GM18868 (cell line): ENCODE data around the gene EEF2K.
"Not testable (repeated sequence)": the region's sequence is repeated elsewhere in the genome, so short reads cannot be mapped to it uniquely, and the experiment has no call there.

ENCODE experiments used
- ATAC-seq: cut with Tn5 transposase; IDR thresholded peaks from one replicate; pipeline ENCODE4 v1.9.1; 2021; ENCODE audit warnings: mild to moderate bottlenecking, moderate library complexity; ENCODE audit not compliant: unreplicated experiment

EEF2K gene

GRCh38 chr16:22206013-22206841 is at the start of gene EEF2K:
TSS of gene EEF2K (plus strand) at chr16:22206278. CDS start at chr16:22225730, 19,452 bp downstream.
- peak; percentile 74 for ATAC-seq

DNA sequence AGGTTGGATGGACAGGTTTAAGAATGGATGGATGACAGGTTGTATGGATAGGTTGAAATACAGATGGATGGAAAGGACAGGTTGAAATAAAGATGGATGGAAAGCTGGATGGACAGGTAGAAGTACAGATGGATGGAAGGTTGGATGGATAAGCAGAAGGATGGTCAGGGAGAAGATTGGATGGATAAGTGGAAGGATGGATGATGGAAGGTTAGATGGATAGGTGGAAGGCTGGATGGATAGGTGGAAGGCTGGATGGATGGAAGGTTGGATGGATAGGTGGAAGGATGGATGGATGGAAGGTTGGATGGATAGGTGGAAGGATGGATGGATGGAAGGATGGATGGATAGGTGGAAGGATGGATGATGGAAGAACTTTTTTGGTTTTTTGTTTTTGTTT is 44.7 kb upstream of the EEF2K start:
- no peak for ATAC-seq

DNA sequence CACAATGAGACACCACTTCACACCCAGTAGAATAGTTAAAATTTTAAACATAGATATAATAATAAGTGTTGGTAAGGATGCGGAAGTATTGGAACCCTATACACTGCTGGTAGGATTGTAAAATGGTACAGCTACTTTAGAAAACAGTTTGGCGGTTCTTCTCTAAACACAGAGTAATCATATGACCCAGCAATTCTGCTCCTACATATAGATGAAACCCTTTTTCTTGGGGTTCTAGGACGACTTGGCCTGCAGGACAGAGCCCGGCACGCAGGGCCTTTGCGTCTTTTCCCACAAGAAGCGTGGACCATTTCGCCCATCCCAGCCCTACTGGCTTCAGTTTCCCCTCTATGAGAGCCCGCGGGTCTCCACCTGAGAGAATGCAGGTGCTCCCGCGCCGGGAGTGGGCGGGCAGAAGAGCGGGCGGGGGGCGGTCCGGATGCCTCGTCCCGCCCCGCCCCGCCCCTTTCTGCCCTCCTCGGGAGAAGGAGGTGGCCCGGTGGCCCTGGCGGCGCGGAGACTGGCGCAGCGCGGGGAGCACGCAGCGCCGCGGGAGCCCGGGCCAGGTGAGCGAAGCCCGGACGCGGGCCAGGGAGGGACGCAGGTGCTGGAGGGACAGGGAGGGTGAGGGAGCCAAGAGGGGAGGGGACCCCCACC is 44.0 kb upstream of the EEF2K start, which contains the start of gene SDR42E2:
Gene SDR42E2 (plus strand): TSS at position 508 of the 657 bp plus-strand sequence. CDS start 3,077 bp downstream, outside the sequence.
- ATAC-seq = no peak

- no peak for ATAC-seq
Measured at GRCh38 chr16:22162656-22163009, 43.4 kb upstream of the EEF2K start.

GRCh38 chr16:22163806-22164205 is 42.3 kb upstream of the EEF2K start:
- ATAC-seq = no peak

DNA sequence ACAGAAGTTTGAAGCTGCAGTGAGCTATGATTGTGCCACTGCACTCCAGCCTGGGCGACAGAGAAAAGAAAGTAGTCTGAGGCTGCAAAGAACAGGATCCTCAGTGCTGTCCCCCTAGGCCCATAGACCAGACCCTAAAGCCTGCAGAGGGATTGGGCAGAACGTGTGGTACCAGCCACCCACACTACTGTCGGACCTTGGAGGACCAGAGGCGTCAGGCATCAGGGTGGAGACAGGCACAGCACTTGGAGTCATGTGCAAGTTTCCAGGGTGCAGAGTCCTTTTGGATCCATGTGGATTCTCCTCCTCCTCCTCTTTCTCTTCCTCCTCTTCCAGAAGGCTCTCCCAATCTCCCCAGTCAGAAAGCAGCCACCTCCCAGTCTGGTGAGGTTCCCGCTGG is 41.6 kb upstream of the EEF2K start:
- no peak for ATAC-seq

- no peak for ATAC-seq
Measured at GRCh38 chr16:22165508-22166285, 40.4 kb upstream of the EEF2K start.

DNA sequence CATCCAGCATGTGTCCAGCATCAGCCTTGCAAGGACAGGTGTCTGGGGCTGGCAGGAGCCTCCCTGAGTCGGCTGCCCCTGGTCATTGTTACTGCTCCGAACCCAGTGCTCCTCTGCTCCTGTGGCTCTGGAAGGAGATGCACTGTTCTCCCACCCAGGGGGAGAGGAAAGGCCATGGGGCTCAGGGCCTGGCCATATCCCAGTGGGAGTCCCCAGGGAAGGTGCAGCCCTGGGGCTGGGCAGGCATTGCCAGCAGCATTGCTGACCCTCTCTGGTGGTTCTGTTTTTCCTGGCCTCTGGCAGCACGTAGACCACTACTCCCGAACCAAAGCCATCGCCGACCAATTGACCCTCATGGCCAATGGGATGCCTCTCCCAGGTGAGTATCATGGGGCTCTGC is 34.1 kb upstream of the EEF2K start:
- no peak for ATAC-seq

DNA sequence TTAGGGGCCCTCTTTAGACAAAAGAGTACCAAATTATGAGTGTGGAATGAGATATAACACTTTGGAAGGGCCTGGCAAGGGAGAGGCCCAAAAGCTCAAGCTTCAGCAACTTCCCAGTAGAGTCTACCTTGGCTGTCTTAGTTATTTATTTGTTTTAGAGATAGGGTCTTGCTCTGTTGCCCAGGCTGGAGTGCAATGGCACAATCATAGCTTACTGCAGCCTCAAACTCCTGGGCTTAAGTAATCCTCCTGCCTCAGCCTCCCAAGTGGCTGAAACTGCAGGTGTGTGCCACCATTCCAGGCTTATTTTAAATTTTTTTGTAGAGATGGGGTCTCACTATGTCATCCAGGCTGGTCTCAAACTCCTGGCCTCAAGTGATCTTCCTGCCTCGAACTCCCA is 33.4 kb upstream of the EEF2K start:
- not testable (repeated sequence) for ATAC-seq

- no peak for ATAC-seq
Measured at GRCh38 chr16:22174642-22175041, 31.4 kb upstream of the EEF2K start.

DNA sequence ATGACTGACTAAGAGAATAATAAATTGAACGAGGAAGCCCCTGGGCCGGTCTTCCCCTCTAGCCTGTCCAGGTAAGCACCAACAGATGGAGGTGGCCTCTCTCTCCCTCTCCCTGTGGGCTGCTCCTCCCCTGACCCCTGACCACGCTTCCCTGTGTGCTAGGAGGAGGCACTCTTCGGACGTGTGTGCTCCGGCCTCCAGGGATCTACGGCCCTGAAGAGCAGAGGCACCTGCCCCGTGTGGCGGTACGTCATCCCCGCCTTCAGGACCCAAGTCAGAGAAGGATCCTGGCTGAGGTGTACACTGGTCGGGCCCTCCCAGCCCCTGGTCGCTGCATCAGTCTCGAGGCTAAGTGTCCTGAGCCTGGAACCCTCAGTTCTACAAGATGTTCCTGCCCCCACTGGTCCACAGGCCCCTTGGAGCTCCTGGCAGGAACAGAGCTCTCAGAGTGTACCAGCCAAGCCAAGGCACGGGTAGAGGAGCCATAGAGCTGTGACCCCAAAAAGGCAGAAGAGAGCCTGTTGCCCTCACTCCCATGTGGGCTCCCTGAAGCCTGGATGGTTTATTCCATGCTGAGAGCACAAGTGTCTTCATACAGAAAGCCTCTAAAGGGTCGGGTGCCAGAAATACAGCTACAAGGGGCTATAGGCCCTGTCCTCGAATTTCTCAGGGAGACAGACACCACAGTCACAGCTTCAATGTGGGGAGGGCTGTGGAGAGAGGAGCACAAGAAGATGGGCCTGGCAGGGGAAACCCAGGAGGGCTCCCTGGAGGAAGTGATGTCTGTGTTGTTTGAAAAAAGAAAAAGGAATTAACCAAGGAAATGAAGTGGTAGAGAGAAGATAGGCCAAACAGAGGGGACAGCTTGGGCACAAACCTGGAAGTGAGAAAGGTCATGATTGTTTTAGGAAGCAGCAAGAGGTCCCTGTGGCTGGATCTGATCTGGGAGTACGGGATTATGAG is 27.8 kb upstream of the EEF2K start:
- ATAC-seq = no peak

DNA sequence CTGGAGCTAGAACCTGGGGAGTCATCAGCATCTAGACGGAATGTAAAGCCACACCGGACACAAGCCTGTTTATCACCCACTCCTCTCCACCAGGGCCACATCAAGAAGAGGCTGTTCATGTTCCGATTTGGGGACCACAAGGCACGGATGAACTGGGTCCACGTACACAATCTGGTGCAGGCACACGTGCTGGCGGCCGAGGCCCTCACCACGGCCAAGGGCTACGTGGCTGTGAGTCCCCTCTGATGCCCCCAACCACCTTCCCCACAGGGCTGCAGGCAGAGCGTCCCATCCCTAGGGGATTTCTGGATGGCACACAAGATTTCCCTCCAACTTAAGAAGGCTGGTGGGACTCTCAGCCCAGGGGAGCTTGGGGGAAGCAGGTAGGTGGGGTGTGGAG is 24.7 kb upstream of the EEF2K start:
- no peak for ATAC-seq

DNA sequence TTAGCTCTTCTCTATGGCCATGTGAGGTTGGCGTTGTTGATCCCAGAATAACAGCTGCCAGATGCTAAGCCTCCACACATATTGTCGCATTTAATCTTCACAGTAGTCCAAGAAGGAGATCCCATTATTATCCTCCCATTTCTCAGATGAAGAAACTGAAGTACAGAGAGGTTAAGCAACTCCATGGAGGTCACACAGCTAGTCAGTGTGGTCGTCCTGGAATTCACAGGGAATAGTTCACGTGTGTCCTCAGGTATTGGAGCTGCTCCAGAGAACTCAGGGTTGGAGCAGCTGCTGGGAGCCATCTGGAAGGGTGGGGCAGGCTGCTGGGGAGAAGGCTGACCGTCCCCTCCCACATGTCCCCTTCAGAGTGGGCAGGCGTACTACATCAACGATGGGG is 24.2 kb upstream of the EEF2K start:
- no peak for ATAC-seq

DNA sequence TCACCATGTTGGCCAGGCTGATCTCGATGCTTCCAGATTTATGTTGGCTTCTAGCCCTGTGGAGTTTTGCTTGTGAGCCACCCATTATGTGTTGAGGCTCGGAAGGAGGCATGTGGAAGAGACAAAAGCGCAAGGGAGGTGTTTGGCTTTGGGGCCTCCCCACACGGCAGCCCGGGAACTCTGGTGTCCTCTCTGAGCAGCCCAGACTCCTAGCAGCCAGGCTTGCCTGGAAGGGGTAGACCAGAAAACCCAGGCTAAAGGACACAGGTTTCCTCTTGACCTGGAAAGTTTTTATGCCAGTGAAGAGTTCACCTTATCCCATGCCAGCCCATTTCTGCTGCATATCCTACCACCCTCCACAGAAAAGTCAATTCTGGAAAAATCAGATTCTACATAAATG is 22.7 kb upstream of the EEF2K start:
- no peak for ATAC-seq

- ATAC-seq = no peak
Measured at GRCh38 chr16:22183901-22184614, 22.0 kb upstream of the EEF2K start.

GRCh38 chr16:22184615-22184968 is 21.5 kb upstream of the EEF2K start:
- no peak for ATAC-seq

DNA sequence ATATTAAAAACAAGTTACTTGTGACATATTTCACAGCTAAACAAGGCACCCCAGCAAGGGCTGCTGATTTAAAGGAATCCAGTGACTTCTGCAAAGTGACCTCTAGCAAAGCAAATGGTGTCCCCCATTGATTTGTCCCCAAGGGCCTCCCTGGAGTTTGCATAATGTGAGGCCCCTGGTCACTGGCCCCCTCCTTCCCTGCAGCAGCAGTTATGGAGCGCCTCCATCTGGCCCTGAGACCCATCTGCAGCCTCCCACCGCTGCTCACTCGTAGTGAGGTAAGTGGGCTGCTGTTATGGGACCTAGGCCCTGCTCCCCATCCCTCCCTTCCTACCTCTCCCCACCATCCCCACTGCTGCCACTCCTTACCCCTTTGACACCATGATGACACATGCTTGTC is 19.6 kb upstream of the EEF2K start:
- ATAC-seq = no peak

- no peak for ATAC-seq
Measured at GRCh38 chr16:22188267-22188594, 17.8 kb upstream of the EEF2K start.

DNA sequence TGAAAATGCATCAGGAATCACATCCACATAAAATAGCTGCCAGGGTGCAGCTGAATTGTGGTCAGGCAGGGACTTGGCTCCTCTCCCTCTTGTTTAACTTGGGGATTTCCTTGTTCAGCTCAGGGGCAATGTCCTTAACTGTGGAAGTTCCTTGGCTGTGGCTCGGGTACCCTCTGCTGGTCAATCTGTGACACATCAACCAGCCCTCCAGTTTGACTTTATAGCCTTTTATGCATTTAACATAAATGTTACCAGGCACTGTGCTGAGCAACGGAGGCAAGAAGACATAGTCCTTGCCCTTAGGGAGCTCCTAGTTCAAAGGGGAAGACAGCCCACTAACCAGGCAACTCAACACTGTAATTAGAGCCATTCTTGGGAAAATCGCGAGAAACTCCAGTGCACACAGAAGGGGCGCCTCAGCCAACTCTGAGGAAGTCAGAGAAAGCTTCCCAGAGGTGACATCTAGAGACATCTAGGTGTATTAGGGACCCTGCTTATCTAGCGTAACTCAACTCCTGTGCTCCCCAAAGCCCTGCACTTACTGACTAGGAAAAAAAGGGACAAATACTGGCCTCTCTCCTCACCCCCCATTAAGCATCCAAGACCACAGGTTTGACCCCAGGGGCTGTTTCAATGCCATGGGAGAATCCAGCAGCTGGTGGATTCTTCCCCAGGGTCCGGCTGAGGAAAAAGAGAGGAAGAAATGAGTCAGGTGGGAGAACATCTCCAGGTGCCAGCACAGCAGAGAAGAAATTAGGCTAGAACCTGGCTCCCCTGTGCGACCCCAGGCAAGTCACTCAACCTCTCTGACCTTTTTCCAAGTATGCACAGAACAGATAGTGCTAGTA is 17.3 kb upstream of the EEF2K start:
- no peak for ATAC-seq
